ENCODE data around the gene TIGD1. TPM values are rescaled to one million over a fixed set of nuclear protein-coding genes. Genes with fewer than 3 reads are reported as not detected.

TIGD1 gene
- total RNA-seq, 1 donor from 2014 or later: 3.7 TPM

Other genes with a start within 250 kb of the TIGD1 start
- not detected for gene ALPP, start 171.8 kb downstream of the TIGD1 start, total RNA-seq
- not detected for gene ALPG, start 143.7 kb downstream of the TIGD1 start, total RNA-seq
- not detected for gene ALPI, start 94.4 kb downstream of the TIGD1 start, total RNA-seq
- gene ECEL1, start 62.7 kb downstream of the TIGD1 start, total RNA-seq: 1.0 TPM
- 1.0 TPM for gene PRSS56, start 30.2 kb downstream of the TIGD1 start, total RNA-seq
- 32.9 TPM for gene CHRND, start 24.4 kb downstream of the TIGD1 start, total RNA-seq
- 35.5 TPM for gene CHRNG, start 10.9 kb downstream of the TIGD1 start, total RNA-seq
- 204 TPM for gene EIF4E2, start 132 bp upstream of the TIGD1 start, total RNA-seq
- 2.1 TPM for gene EFHD1, start 83.0 kb upstream of the TIGD1 start, total RNA-seq
- 74.1 TPM for gene GIGYF2, start 146.8 kb upstream of the TIGD1 start, total RNA-seq
- not detected for gene KCNJ13, start 226.0 kb upstream of the TIGD1 start, total RNA-seq

Data from skeletal muscle tissue (tissue), 1 donor.